Stomach (tissue), 4 donors: ENCODE data around the gene IPO5.

ENCODE experiments used
- EP300 ChIP-seq: sonication (generic); formaldehyde crosslinking; IDR thresholded peaks from one replicate; pipeline ENCODE4 v1.6.1; 2017; ENCODE audit warnings: antibody characterized with exemption
- TF ChIP-seq, protein P1 (sequence below), 7 experiments: fragments of 450-650 bp in 4 of 7; fragments of 200-600 bp in 3 of 7; sonication (generic) in 3 of 7; IDR thresholded peaks; one replicate each; pipeline ENCODE4 v1.5.1; 2016 to 2019; ENCODE audit warnings: antibody characterized with exemption in 7 of 7, control low read depth in 2 of 7, mild to moderate bottlenecking in 1 of 7

DNA sequence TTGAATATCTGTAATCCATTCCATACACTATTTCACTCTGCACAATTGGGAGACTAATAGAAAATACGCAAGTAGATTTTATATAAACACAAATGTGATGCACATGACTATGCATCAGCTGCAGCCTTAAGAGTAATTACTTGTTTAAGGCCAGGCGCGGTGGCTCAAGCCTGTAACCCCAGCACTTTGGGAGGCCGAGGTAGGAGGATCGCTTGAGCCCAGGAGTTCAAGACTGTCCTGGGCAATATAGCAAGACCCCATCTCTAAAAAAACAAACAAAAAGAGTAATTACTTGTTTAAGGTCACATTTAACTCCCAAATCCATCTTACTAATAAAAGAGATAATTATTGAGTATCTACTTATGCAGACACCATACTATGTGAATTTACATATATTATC lies 18.0 kb downstream of the IPO5 start:
- no peak for TF ChIP-seq EP300
- TF ChIP-seq, protein P1, sequence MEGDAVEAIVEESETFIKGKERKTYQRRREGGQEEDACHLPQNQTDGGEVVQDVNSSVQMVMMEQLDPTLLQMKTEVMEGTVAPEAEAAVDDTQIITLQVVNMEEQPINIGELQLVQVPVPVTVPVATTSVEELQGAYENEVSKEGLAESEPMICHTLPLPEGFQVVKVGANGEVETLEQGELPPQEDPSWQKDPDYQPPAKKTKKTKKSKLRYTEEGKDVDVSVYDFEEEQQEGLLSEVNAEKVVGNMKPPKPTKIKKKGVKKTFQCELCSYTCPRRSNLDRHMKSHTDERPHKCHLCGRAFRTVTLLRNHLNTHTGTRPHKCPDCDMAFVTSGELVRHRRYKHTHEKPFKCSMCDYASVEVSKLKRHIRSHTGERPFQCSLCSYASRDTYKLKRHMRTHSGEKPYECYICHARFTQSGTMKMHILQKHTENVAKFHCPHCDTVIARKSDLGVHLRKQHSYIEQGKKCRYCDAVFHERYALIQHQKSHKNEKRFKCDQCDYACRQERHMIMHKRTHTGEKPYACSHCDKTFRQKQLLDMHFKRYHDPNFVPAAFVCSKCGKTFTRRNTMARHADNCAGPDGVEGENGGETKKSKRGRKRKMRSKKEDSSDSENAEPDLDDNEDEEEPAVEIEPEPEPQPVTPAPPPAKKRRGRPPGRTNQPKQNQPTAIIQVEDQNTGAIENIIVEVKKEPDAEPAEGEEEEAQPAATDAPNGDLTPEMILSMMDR (IDR thresholded peaks at IDR 0.05) = no peak
